ENCODE data around the gene CSNK1E.
A peak's percentile ranks its signal among the peaks of the same experiment; 100 is the strongest.

The CSNK1E gene

GRCh38 chr22:38270091-38270992 is 46.9 kb downstream of the CSNK1E start:
- no peak for DNase-seq (ENCODE audit: low spot score)
- TF ChIP-seq CTCF (IDR thresholded peaks at IDR 0.05; ENCODE audit: extremely low read depth, missing control alignments): no peak

- TF ChIP-seq CTCF (IDR thresholded peaks at IDR 0.05; ENCODE audit: extremely low read depth, missing control alignments): no peak
- DNase-seq (ENCODE audit: low spot score): no peak
Measured at GRCh38 chr22:38269466-38269865, 47.8 kb downstream of the CSNK1E start.

GRCh38 chr22:38267086-38267485 is 50.1 kb downstream of the CSNK1E start:
- DNase-seq (ENCODE audit: low spot score): no peak
- TF ChIP-seq CTCF (IDR thresholded peaks at IDR 0.05; ENCODE audit: extremely low read depth, missing control alignments): no peak

- no peak for TF ChIP-seq CTCF (IDR thresholded peaks at IDR 0.05; ENCODE audit: extremely low read depth, missing control alignments)
- no peak for DNase-seq (ENCODE audit: low spot score)
Measured at GRCh38 chr22:38266120-38266519, 51.1 kb downstream of the CSNK1E start.

- TF ChIP-seq CTCF (IDR thresholded peaks at IDR 0.05; ENCODE audit: extremely low read depth, missing control alignments): no peak
- no peak for DNase-seq (ENCODE audit: low spot score)
Measured at GRCh38 chr22:38264322-38264843, 52.9 kb downstream of the CSNK1E start.

DNA sequence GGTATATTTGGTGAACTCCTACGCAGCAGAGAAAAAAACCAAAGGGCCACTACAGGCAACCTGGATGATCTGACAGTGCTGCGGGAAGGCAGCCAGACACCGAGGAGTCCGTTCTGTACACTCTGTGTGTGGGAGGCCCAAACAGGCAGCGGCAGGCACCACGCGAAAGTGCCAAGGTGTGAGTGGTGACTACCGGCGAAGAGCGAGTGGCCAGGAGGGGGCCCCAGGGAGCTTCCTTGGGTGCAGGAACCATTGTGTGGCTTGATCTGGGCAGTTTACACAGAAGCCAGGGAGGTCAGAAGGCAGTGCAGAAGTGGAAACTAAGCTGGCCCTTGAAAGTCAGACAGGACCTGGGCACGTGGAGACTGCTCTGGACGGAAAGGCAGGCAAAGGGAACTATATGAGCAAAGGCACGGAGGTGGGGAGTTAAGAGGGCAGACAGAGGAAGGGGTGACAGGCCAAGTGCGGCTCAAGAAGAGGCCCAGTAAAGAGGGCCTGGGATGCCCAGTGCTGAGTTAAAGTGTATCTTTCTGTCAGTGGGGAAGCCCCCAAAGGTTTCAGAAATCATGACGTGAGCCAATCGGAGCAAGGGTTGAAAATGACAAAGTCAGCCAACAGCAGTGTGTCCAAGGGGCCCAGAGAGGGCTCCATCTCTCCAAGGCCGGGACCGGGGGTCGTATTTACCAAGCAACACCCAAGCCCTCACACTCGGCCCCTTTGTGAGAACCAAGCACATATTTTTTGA is 55.0 kb downstream of the CSNK1E start:
- TF ChIP-seq CTCF (IDR thresholded peaks at IDR 0.05; ENCODE audit: extremely low read depth, missing control alignments): peak; percentile 19
- DNase-seq (ENCODE audit: low spot score): peak; percentile 71

All from GM20000 (cell line).